Fibroblast of skin of back (primary cell): ENCODE results near the gene SNTN.

Source experiments
- DNase-seq: peaks from one replicate; pipeline ENCODE4 v3.0.0-alpha.2; 2013

The SNTN gene

GRCh38 chr3:63674586-63674985 lies 22.1 kb downstream of the SNTN start:
- DNase-seq = no peak

GRCh38 chr3:63679186-63679585 lies 26.7 kb downstream of the SNTN start:
- no peak for DNase-seq

GRCh38 chr3:63684081-63684480 lies 31.6 kb downstream of the SNTN start:
- DNase-seq = no peak

- no peak for DNase-seq
Observed at GRCh38 chr3:63685340-63685739, 32.9 kb downstream of the SNTN start.

- DNase-seq = peak; percentile 4
Observed at GRCh38 chr3:63687278-63688225, 35.1 kb downstream of the SNTN start.

- DNase-seq = no peak
Observed at GRCh38 chr3:63689285-63689684, 36.8 kb downstream of the SNTN start.

GRCh38 chr3:63693351-63693750 lies 40.9 kb downstream of the SNTN start:
- DNase-seq = no peak

- DNase-seq = peak; percentile 12
Observed at GRCh38 chr3:63705092-63705645, 52.7 kb downstream of the SNTN start.

GRCh38 chr3:63706321-63707085 lies 54.0 kb downstream of the SNTN start:
- DNase-seq = peak; percentile 48

- DNase-seq = no peak
Observed at GRCh38 chr3:63707731-63708130, 55.3 kb downstream of the SNTN start.

GRCh38 chr3:63709576-63709975 lies 57.1 kb downstream of the SNTN start:
- DNase-seq = no peak
